Ishikawa (cell line): ENCODE results near the gene CTPS2.

ENCODE experiments used
- CEBPB ChIP-seq: IDR thresholded peaks from 2 replicates; pipeline ENCODE4 v1.6.1; 2012
- CREB1 ChIP-seq: IDR thresholded peaks from 2 replicates; pipeline ENCODE4 v1.6.1; 2012; ENCODE audit warnings: low read depth
- EP300 ChIP-seq: IDR thresholded peaks from 2 replicates; pipeline ENCODE4 v1.6.1; 2012; ENCODE audit warnings: borderline replicate concordance
- FOXM1 ChIP-seq: IDR thresholded peaks from 2 replicates; pipeline ENCODE4 v1.6.1; 2012; ENCODE audit warnings: low read depth, borderline replicate concordance
- NFIC ChIP-seq: IDR thresholded peaks from 2 replicates; pipeline ENCODE4 v1.6.1; 2012
- RAD21 ChIP-seq: IDR thresholded peaks from 2 replicates; pipeline ENCODE4 v1.6.1; 2012; ENCODE audit warnings: low read depth
- TAF1 ChIP-seq: IDR thresholded peaks from 2 replicates; pipeline ENCODE4 v1.6.1; 2012; ENCODE audit warnings: low read depth, mild to moderate bottlenecking
- TEAD4 ChIP-seq: IDR thresholded peaks from 2 replicates; pipeline ENCODE4 v1.6.1; 2012
- YY1 ChIP-seq: IDR thresholded peaks from 2 replicates; pipeline ENCODE4 v1.6.1; 2012; ENCODE audit warnings: low read depth
- TF ChIP-seq, protein P1 (sequence below): IDR thresholded peaks from 2 replicates; pipeline ENCODE4 v1.6.1; 2012; ENCODE audit warnings: low read depth, mild to moderate bottlenecking
- TF ChIP-seq, protein P2 (sequence below): IDR thresholded peaks from 2 replicates; pipeline ENCODE4 v1.6.1; 2012
- TF ChIP-seq, protein P3 (sequence below): IDR thresholded peaks from 2 replicates; pipeline ENCODE4 v1.6.1; 2012

DNA sequence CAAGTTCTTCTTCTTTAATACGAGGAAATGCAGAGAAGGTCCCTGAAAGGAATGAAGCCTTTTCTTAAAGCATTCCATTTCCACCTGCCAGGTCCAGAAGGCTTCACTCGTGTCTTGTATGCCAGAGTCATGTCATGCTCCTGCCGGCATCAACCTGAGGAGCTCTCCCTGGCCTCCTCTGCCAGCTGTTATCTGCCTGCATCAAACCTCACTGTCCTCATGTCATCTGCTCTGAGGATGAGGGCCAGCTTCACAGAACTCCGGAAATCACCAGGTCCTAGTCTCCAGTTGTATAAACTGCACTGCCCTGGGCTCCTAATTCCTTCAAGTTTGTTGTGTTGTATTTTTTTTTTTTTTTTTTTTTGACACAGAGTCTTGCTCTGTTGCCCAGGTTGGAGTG, 82.6 kb downstream of the CTPS2 start:
- TF ChIP-seq RAD21: no peak
- TF ChIP-seq, protein P1, sequence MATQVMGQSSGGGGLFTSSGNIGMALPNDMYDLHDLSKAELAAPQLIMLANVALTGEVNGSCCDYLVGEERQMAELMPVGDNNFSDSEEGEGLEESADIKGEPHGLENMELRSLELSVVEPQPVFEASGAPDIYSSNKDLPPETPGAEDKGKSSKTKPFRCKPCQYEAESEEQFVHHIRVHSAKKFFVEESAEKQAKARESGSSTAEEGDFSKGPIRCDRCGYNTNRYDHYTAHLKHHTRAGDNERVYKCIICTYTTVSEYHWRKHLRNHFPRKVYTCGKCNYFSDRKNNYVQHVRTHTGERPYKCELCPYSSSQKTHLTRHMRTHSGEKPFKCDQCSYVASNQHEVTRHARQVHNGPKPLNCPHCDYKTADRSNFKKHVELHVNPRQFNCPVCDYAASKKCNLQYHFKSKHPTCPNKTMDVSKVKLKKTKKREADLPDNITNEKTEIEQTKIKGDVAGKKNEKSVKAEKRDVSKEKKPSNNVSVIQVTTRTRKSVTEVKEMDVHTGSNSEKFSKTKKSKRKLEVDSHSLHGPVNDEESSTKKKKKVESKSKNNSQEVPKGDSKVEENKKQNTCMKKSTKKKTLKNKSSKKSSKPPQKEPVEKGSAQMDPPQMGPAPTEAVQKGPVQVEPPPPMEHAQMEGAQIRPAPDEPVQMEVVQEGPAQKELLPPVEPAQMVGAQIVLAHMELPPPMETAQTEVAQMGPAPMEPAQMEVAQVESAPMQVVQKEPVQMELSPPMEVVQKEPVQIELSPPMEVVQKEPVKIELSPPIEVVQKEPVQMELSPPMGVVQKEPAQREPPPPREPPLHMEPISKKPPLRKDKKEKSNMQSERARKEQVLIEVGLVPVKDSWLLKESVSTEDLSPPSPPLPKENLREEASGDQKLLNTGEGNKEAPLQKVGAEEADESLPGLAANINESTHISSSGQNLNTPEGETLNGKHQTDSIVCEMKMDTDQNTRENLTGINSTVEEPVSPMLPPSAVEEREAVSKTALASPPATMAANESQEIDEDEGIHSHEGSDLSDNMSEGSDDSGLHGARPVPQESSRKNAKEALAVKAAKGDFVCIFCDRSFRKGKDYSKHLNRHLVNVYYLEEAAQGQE: no peak
- no peak for TF ChIP-seq EP300
- no peak for TF ChIP-seq TEAD4
- no peak for TF ChIP-seq CREB1
- TF ChIP-seq YY1: no peak
- TF ChIP-seq, protein P2, sequence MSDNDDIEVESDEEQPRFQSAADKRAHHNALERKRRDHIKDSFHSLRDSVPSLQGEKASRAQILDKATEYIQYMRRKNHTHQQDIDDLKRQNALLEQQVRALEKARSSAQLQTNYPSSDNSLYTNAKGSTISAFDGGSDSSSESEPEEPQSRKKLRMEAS: no peak
- TF ChIP-seq, protein P3, sequence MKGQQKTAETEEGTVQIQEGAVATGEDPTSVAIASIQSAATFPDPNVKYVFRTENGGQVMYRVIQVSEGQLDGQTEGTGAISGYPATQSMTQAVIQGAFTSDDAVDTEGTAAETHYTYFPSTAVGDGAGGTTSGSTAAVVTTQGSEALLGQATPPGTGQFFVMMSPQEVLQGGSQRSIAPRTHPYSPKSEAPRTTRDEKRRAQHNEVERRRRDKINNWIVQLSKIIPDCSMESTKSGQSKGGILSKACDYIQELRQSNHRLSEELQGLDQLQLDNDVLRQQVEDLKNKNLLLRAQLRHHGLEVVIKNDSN: no peak
- no peak for TF ChIP-seq FOXM1
- no peak for TF ChIP-seq CEBPB
- no peak for TF ChIP-seq TAF1
- TF ChIP-seq NFIC: no peak
